H1 (cell line): ENCODE measurements around the gene CRYBG1. TPM values are rescaled to one million over a fixed set of nuclear protein-coding genes. Genes with fewer than 3 reads are reported as not detected.

Experiments
- JUND ChIP-seq: IDR thresholded peaks from 2 replicates; pipeline ENCODE4 v1.6.1; 2011; ENCODE audit warnings: mild to moderate bottlenecking, improper control_type of control experiment, low read length
- RNF2 ChIP-seq: fragments of 200-900, 300-1000 bp; sonication (generic); IDR thresholded peaks from 2 replicates; pipeline ENCODE4 v1.7.1; 2016; ENCODE audit warnings: borderline replicate concordance, low read depth, mild to moderate bottlenecking, antibody characterized with exemption, low read length; ENCODE audit not compliant: poor library complexity, severe bottlenecking; ENCODE audit errors: missing control alignments
- SIRT6 ChIP-seq: IDR thresholded peaks from one replicate; pipeline ENCODE4 v1.7.1; 2012; ENCODE audit warnings: low read length, inconsistent platforms
- SP4 ChIP-seq: IDR thresholded peaks from 2 replicates; pipeline ENCODE4 v1.6.1; 2012; ENCODE audit warnings: low read length, inconsistent platforms
- TBP ChIP-seq: IDR thresholded peaks from 2 replicates; pipeline ENCODE4 v1.6.1; 2011; ENCODE audit warnings: low read depth, low read length, improper control_type of control experiment
- polyA plus RNA-seq, 7 experiments: library from polyadenylated mRNA; depleted of rRNA in 3 of 7; stranded (reverse) in 5 of 7; unstranded in 2 of 7; fragments of >200 nt in 5 of 7; fragments of 200-250 nt in 2 of 7; gene quantifications; 1 replicate in 5 of 7; 2 replicates in 1 of 7; 4 replicates in 1 of 7; pipeline versions ENCODE4 v1.2.1 to v1.2.3, GENCODE V29; 2011 to 2013; ENCODE audit warnings: missing spikeins in 2 of 7, mixed read lengths in 2 of 7
- total RNA-seq: library from RNA; stranded (reverse); fragmentation: NEBNext Ultra II Directional; extraction: Animal tissue kit (Norgen Biotek cat#: 25700); gene quantifications from 2 replicates; pipeline ENCODE4 v1.2.1, GENCODE V29; 2021
- TF ChIP-seq, protein P1 (sequence below): fragments of 300-600 bp; sonication (generic); IDR thresholded peaks from 2 replicates; pipeline ENCODE4 v1.7.1; 2012; ENCODE audit warnings: low read length, moderate library complexity, mild to moderate bottlenecking, inconsistent platforms; ENCODE audit not compliant: insufficient replicate concordance

The CRYBG1 gene
- total and polyA plus RNA-seq, 2 of the 8 experiments (the other 6 are each of a cell fraction or from before 2014, with no cell fraction given), result 2.2 to 11.6 TPM

DNA sequence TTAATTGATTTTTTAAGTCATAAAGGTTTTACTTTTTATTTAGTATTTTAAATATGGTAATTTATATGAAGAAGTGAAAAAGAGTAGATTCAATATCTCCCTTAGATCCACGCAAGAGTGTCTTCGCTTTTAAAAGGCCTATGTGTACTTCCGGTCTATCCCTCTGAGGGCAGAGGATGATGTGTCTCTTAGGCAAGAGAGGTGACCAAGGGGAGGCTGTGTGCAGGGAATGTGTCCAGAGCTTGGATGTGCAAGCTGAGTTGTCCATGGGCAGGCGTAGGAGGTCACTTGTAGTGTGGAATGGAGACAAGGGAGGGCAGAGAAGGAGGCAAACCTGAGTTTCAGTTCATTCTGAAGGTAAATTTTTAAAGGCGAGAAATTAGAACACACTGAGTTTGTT is 113.9 kb downstream of the CRYBG1 start (continued):
- TF ChIP-seq, protein P1, sequence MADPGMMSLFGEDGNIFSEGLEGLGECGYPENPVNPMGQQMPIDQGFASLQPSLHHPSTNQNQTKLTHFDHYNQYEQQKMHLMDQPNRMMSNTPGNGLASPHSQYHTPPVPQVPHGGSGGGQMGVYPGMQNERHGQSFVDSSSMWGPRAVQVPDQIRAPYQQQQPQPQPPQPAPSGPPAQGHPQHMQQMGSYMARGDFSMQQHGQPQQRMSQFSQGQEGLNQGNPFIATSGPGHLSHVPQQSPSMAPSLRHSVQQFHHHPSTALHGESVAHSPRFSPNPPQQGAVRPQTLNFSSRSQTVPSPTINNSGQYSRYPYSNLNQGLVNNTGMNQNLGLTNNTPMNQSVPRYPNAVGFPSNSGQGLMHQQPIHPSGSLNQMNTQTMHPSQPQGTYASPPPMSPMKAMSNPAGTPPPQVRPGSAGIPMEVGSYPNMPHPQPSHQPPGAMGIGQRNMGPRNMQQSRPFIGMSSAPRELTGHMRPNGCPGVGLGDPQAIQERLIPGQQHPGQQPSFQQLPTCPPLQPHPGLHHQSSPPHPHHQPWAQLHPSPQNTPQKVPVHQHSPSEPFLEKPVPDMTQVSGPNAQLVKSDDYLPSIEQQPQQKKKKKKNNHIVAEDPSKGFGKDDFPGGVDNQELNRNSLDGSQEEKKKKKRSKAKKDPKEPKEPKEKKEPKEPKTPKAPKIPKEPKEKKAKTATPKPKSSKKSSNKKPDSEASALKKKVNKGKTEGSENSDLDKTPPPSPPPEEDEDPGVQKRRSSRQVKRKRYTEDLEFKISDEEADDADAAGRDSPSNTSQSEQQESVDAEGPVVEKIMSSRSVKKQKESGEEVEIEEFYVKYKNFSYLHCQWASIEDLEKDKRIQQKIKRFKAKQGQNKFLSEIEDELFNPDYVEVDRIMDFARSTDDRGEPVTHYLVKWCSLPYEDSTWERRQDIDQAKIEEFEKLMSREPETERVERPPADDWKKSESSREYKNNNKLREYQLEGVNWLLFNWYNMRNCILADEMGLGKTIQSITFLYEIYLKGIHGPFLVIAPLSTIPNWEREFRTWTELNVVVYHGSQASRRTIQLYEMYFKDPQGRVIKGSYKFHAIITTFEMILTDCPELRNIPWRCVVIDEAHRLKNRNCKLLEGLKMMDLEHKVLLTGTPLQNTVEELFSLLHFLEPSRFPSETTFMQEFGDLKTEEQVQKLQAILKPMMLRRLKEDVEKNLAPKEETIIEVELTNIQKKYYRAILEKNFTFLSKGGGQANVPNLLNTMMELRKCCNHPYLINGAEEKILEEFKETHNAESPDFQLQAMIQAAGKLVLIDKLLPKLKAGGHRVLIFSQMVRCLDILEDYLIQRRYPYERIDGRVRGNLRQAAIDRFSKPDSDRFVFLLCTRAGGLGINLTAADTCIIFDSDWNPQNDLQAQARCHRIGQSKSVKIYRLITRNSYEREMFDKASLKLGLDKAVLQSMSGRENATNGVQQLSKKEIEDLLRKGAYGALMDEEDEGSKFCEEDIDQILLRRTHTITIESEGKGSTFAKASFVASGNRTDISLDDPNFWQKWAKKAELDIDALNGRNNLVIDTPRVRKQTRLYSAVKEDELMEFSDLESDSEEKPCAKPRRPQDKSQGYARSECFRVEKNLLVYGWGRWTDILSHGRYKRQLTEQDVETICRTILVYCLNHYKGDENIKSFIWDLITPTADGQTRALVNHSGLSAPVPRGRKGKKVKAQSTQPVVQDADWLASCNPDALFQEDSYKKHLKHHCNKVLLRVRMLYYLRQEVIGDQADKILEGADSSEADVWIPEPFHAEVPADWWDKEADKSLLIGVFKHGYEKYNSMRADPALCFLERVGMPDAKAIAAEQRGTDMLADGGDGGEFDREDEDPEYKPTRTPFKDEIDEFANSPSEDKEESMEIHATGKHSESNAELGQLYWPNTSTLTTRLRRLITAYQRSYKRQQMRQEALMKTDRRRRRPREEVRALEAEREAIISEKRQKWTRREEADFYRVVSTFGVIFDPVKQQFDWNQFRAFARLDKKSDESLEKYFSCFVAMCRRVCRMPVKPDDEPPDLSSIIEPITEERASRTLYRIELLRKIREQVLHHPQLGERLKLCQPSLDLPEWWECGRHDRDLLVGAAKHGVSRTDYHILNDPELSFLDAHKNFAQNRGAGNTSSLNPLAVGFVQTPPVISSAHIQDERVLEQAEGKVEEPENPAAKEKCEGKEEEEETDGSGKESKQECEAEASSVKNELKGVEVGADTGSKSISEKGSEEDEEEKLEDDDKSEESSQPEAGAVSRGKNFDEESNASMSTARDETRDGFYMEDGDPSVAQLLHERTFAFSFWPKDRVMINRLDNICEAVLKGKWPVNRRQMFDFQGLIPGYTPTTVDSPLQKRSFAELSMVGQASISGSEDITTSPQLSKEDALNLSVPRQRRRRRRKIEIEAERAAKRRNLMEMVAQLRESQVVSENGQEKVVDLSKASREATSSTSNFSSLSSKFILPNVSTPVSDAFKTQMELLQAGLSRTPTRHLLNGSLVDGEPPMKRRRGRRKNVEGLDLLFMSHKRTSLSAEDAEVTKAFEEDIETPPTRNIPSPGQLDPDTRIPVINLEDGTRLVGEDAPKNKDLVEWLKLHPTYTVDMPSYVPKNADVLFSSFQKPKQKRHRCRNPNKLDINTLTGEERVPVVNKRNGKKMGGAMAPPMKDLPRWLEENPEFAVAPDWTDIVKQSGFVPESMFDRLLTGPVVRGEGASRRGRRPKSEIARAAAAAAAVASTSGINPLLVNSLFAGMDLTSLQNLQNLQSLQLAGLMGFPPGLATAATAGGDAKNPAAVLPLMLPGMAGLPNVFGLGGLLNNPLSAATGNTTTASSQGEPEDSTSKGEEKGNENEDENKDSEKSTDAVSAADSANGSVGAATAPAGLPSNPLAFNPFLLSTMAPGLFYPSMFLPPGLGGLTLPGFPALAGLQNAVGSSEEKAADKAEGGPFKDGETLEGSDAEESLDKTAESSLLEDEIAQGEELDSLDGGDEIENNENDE, result no peak
- no peak for TF ChIP-seq TBP
- TF ChIP-seq JUND, result no peak
- no peak for TF ChIP-seq SP4
- TF ChIP-seq RNF2, result no peak
- TF ChIP-seq SIRT6, result no peak
- TF ChIP-seq, all 59 proteins: peak for 0
